IMR-90 (cell line): ENCODE results near the gene PTTG1IP2. TPM values are rescaled to one million over a fixed set of nuclear protein-coding genes. Genes with fewer than 3 reads are reported as not detected.

Experiments used
- ATAC-seq: fragments of 200-7000 bp; cut with Tn5 transposase; 2 replicates; pipeline ENCODE4 v1.9.1; 2020; ENCODE audit warnings: low read depth, mild to moderate bottlenecking, moderate library complexity
- BruUV-seq: library from RNA; stranded (reverse); fragments of 400-500 nt; replicated peaks from 2 replicates; lab custom pipeline; 2021; lab: Mats Ljungman, UMichigan
- CTCF ChIA-PET: fragments of 300-600 bp; formaldehyde crosslinking; extraction: SDS; loops from one replicate; lab custom pipeline; 2021; ENCODE audit warnings: antibody characterized with exemption; lab: Yijun Ruan, JAX
- POLR2A ChIA-PET: fragments of 300-600 bp; sonication (Branson Sonifier 250); formaldehyde crosslinking; loops from one replicate; lab custom pipeline; 2022; ENCODE audit warnings: antibody characterized with exemption; ENCODE audit not compliant: unreplicated experiment; lab: Charles Lee
- DNase-seq: peaks from one replicate; pipeline ENCODE4 v3.0.0; 2013
- H2AFZ ChIP-seq: replicated peaks from 2 replicates; pipeline ENCODE3; 2013; ENCODE audit warnings: low read length, mild to moderate bottlenecking; ENCODE audit not compliant: poor library complexity
- H2AK5ac ChIP-seq: 2 replicates; pipeline ENCODE4 v1.6.1; 2013; ENCODE audit warnings: low read depth, low read length, inconsistent platforms
- H2AK9ac ChIP-seq: replicated peaks from 2 replicates; pipeline ENCODE3; 2013; ENCODE audit warnings: mild to moderate bottlenecking, low read depth, low read length, moderate library complexity; ENCODE audit not compliant: poor library complexity
- H2BK120ac ChIP-seq: 2 replicates; pipeline ENCODE4 v1.6.1; 2013; ENCODE audit warnings: low read depth, low read length, inconsistent platforms
- H2BK15ac ChIP-seq: 3 replicates; pipeline ENCODE4 v1.6.1; 2013; ENCODE audit warnings: low read depth, low read length, inconsistent platforms
- H2BK20ac ChIP-seq: 2 replicates; pipeline ENCODE4 v1.6.1; 2013; ENCODE audit warnings: low read depth, mild to moderate bottlenecking, inconsistent platforms, low read length, moderate library complexity
- H2BK5ac ChIP-seq: 2 replicates; pipeline ENCODE4 v1.6.1; 2013; ENCODE audit warnings: mild to moderate bottlenecking, low read depth, low read length, inconsistent platforms; ENCODE audit not compliant: poor library complexity, severe bottlenecking
- H3K14ac ChIP-seq: replicated peaks from 2 replicates; pipeline ENCODE4 v1.6.1; 2013; ENCODE audit warnings: low read depth, low read length, inconsistent platforms
- H3K18ac ChIP-seq: 2 replicates; pipeline ENCODE4 v1.6.1; 2013; ENCODE audit warnings: low read depth, low read length, control low read depth
- H3K23ac ChIP-seq: 2 replicates; pipeline ENCODE4 v1.6.1; 2013; ENCODE audit warnings: low read depth, low read length, inconsistent platforms
- H3K27ac ChIP-seq: 2 replicates; pipeline ENCODE4 v1.5.1; 2013; ENCODE audit warnings: mild to moderate bottlenecking, control low read depth, low read length; ENCODE audit not compliant: insufficient read depth
- H3K27me3 ChIP-seq: 2 replicates; pipeline ENCODE4 v1.6.1; 2013; ENCODE audit warnings: low read length; ENCODE audit not compliant: control insufficient read depth, insufficient read depth
- H3K36me3 ChIP-seq: 2 replicates; pipeline ENCODE4 v1.6.1; 2013; ENCODE audit warnings: low read length, mixed read lengths; ENCODE audit not compliant: control insufficient read depth, insufficient read depth
- H3K4ac ChIP-seq: 2 replicates; pipeline ENCODE4 v1.6.1; 2013; ENCODE audit warnings: low read depth, low read length, inconsistent platforms
- H3K4me1 ChIP-seq: 2 replicates; pipeline ENCODE4 v1.6.1; 2013; ENCODE audit warnings: low read length, mixed read lengths; ENCODE audit not compliant: control insufficient read depth, insufficient read depth
- H3K4me2 ChIP-seq: 2 replicates; pipeline ENCODE4 v1.6.1; 2013; ENCODE audit warnings: low read depth, mild to moderate bottlenecking, control low read depth, low read length, moderate library complexity
- H3K4me3 ChIP-seq: 2 replicates; pipeline ENCODE4 v1.5.1; 2013; ENCODE audit warnings: low read depth, mild to moderate bottlenecking, control low read depth, low read length, moderate library complexity; ENCODE audit not compliant: insufficient read depth
- H3K56ac ChIP-seq: 2 replicates; pipeline ENCODE4 v1.6.1; 2013; ENCODE audit warnings: low read length, inconsistent platforms; ENCODE audit not compliant: insufficient read depth; ENCODE audit errors: extremely low read depth
- H3K79me1 ChIP-seq, 2 experiments: 2 replicates each; pipeline ENCODE4 v1.6.1; 2013; ENCODE audit warnings: low read length in 2 of 2, inconsistent platforms in 1 of 2, low read depth in 1 of 2
- H3K9ac ChIP-seq: 2 replicates; pipeline ENCODE4 v1.6.1; 2013; ENCODE audit warnings: low read depth, low read length, control low read depth
- H3K9me1 ChIP-seq: 2 replicates; pipeline ENCODE4 v1.6.1; 2013; ENCODE audit warnings: low read length, inconsistent platforms; ENCODE audit not compliant: insufficient read depth
- H3K9me3 ChIP-seq: 2 replicates; pipeline ENCODE4 v1.6.1; 2013; ENCODE audit warnings: low read length; ENCODE audit not compliant: control insufficient read depth, insufficient read depth
- H4K20me1 ChIP-seq: 2 replicates; pipeline ENCODE4 v1.6.1; 2013; ENCODE audit warnings: low read length, inconsistent platforms; ENCODE audit not compliant: insufficient read depth
- H4K5ac ChIP-seq: 2 replicates; pipeline ENCODE4 v1.6.1; 2013; ENCODE audit warnings: mild to moderate bottlenecking, low read depth, low read length, control low read depth
- H4K8ac ChIP-seq, 2 experiments: 2 replicates each; pipeline ENCODE4 v1.6.1; 2013; ENCODE audit warnings: low read depth in 2 of 2, low read length in 2 of 2, control low read depth in 1 of 2, inconsistent platforms in 1 of 2
- H4K91ac ChIP-seq: 2 replicates; pipeline ENCODE4 v1.6.1; 2013; ENCODE audit warnings: low read depth, low read length, inconsistent platforms; ENCODE audit not compliant: insufficient read depth
- BHLHE40 ChIP-seq: fragments of 150-350 bp; IDR thresholded peaks from 2 replicates; pipeline ENCODE4 v1.6.1; 2016; ENCODE audit warnings: mild to moderate bottlenecking, low read depth, low read length
- CEBPB ChIP-seq: IDR thresholded peaks from 2 replicates; pipeline ENCODE4 v1.6.1; 2012; ENCODE audit warnings: low read depth, low read length, improper control_type of control experiment
- CHD1 ChIP-seq: IDR thresholded peaks from 2 replicates; pipeline ENCODE4 v1.6.1; 2012; ENCODE audit warnings: low read depth, low read length, improper control_type of control experiment
- CTCF ChIP-seq: conservative IDR thresholded peaks from 2 replicates; pipeline ENCODE4 v1.5.1; 2012; ENCODE audit warnings: mild to moderate bottlenecking, low read depth, low read length, improper control_type of control experiment
- FOS ChIP-seq: fragments of 150-350 bp; IDR thresholded peaks from 2 replicates; pipeline ENCODE4 v1.6.1; 2016; ENCODE audit warnings: low read depth, low read length
- MAFK ChIP-seq: IDR thresholded peaks from 2 replicates; pipeline ENCODE4 v1.6.1; 2012; ENCODE audit warnings: low read depth, low read length, improper control_type of control experiment
- NFE2L2 ChIP-seq: fragments of 150-350 bp; IDR thresholded peaks from 2 replicates; pipeline ENCODE4 v1.6.1; 2016; ENCODE audit warnings: low read depth, mild to moderate bottlenecking, low read length
- RAD21 ChIP-seq: IDR thresholded peaks from 2 replicates; pipeline ENCODE4 v1.6.1; 2012; ENCODE audit warnings: low read length, improper control_type of control experiment
- RFX5 ChIP-seq: IDR thresholded peaks from 2 replicates; pipeline ENCODE4 v1.8.0; 2012; ENCODE audit warnings: low read depth, mild to moderate bottlenecking, low read length, moderate library complexity
- SMC3 ChIP-seq: fragments of 150-350 bp; IDR thresholded peaks from 2 replicates; pipeline ENCODE4 v1.6.1; 2016; ENCODE audit warnings: low read depth, mild to moderate bottlenecking, antibody characterized with exemption, low read length, moderate library complexity
- USF2 ChIP-seq: fragments of 150-350 bp; IDR thresholded peaks from 2 replicates; pipeline ENCODE4 v1.6.1; 2017; ENCODE audit warnings: mild to moderate bottlenecking, antibody characterized with exemption, low read length, low read depth
- WGBS, 2 experiments: methylation state at CpG; one replicate each; pipeline versions ENCODE4 v1.1.5 to v1.1.7; 2013; ENCODE audit warnings: missing lambda C conversion rate in 2 of 2; ENCODE audit not compliant: insufficient read length in 1 of 2; ENCODE audit errors: extremely low coverage in 2 of 2; 5-methylcytosine and 5-hydroxymethylcytosine counted together
- dilution Hi-C: fragments of 300-500 bp; cut with HindIII; formaldehyde crosslinking; loops from one replicate; pipeline ENCODE4 v1.14.3; 2018; ENCODE audit warnings: low sequenced_read_pairs; ENCODE audit not compliant: unreplicated experiment
- in situ Hi-C: fragments of 300-500 bp; cut with MboI; formaldehyde crosslinking; loops from 3 replicates; pipeline ENCODE4 v1.14.3; 2019; ENCODE audit warnings: low sequenced_read_pairs, inconsistent platforms, mixed read lengths
- intact Hi-C: fragments of 100-400 bp; cut with micrococcal nuclease; formaldehyde crosslinking; loops from 2 replicates; pipeline ENCODE4 v1.10.0; 2022
- polyA plus RNA-seq, 3 experiments: library from polyadenylated mRNA; depleted of rRNA; stranded (reverse); fragments of >200 nt; gene quantifications; 2 replicates each; pipeline ENCODE4 v1.2.3, GENCODE V29; 2012; ENCODE audit warnings: low replicate concordance in 1 of 3
- total RNA-seq: library from RNA; depleted of rRNA; stranded (reverse); fragments of >200 nt; gene quantifications from 2 replicates; pipeline ENCODE4 v1.2.3, GENCODE V29; 2012
- TF ChIP-seq, protein P1 (sequence below): fragments of 150-350 bp; IDR thresholded peaks from 2 replicates; pipeline ENCODE4 v1.6.1; 2016; ENCODE audit warnings: low read depth, mild to moderate bottlenecking, low read length, moderate library complexity, borderline replicate concordance

The PTTG1IP2 gene
- total and polyA plus RNA-seq, 2 of the 4 experiments (the other 2 are of a cell fraction): not detected

- H3K18ac ChIP-seq: no peak overlapping the region
Observed at GRCh38 chr7:90518630-90519029, 49.2 kb downstream of the PTTG1IP2 start.

More at GRCh38 chr7:90518630-90519029, 49.2 kb downstream of the PTTG1IP2 start:
- Histone ChIP-seq H3K79me1 (no peaks in the 10 kb centered on the region), H2BK15ac (no peak overlapping the region), H4K5ac (no peak overlapping the region), H3K27ac (no peak overlapping the region), H3K27me3 (no peaks in the 10 kb centered on the region), H4K20me1 (no peaks in the 10 kb centered on the region), H2AK5ac (no peak overlapping the region), H2AK9ac (no peak overlapping the region), H2BK20ac (no peak overlapping the region), H2AFZ (no peak overlapping the region), H3K4me2 (no peak overlapping the region), H3K56ac (no peak overlapping the region), H3K23ac (no peak overlapping the region), H3K36me3 (no peaks in the 10 kb centered on the region), H3K14ac (no peak overlapping the region), H3K4me1 (no peaks in the 10 kb centered on the region), H3K9me3 (no peaks in the 10 kb centered on the region), H3K4ac (no peak overlapping the region), H2BK5ac (no peak overlapping the region), H2BK120ac (no peak overlapping the region), H3K9ac (no peak overlapping the region), H4K8ac (no peak overlapping the region), H4K91ac (no peak overlapping the region), H3K4me3 (no peak overlapping the region), H3K9me1 (no peaks in the 10 kb centered on the region)
- intact Hi-C loops (no loop called here), dilution Hi-C loops (no loop called here), in situ Hi-C loops (no loop called here)
- no peak for DNase-seq
- ATAC-seq: no peak
- no CpG with 5 or more reads among the region's 1 CpG for WGBS, 2 experiments
- ChIA-PET POLR2A (no interaction called here), CTCF (interaction anchor here (1.0 to 1.5 kb wide), 3 partner anchors 15 to 78 kb away, joined by 3 read pairs; no protein-coding TSS in a partner anchor)
- no TSS peak for BruUV-seq
- TF ChIP-seq CTCF (no peak), SMC3 (no peak), USF2 (no peak), MAFK (no peak), NFE2L2 (no peak), CEBPB (no peak), RAD21 (no peak), CHD1 (no peak), RFX5 (no peak), FOS (no peak), BHLHE40 (no peak)
- TF ChIP-seq, protein P1, sequence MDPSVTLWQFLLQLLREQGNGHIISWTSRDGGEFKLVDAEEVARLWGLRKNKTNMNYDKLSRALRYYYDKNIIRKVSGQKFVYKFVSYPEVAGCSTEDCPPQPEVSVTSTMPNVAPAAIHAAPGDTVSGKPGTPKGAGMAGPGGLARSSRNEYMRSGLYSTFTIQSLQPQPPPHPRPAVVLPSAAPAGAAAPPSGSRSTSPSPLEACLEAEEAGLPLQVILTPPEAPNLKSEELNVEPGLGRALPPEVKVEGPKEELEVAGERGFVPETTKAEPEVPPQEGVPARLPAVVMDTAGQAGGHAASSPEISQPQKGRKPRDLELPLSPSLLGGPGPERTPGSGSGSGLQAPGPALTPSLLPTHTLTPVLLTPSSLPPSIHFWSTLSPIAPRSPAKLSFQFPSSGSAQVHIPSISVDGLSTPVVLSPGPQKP: no peak
